Germinal center (tissue), 1 donor: Measurements from ENCODE around the gene PLXNA2.

Experiments
- DNase-seq: peaks from one replicate; pipeline ENCODE4 v3.0.0; 2012; ENCODE audit warnings: mixed read lengths, low spot score

The PLXNA2 gene

GRCh38 chr1:208089761-208090370 lies 154.3 kb downstream of the PLXNA2 start:
- DNase-seq = no peak

GRCh38 chr1:208089149-208089548 lies 155.0 kb downstream of the PLXNA2 start:
- no peak for DNase-seq

- no peak for DNase-seq
Observed at GRCh38 chr1:208088319-208088718, 155.9 kb downstream of the PLXNA2 start.

GRCh38 chr1:208085655-208086515 lies 158.3 kb downstream of the PLXNA2 start:
- DNase-seq = no peak

- no peak for DNase-seq
Observed at GRCh38 chr1:208084764-208085163, 159.4 kb downstream of the PLXNA2 start.

- no peak for DNase-seq
Observed at GRCh38 chr1:208084220-208084619, 160.0 kb downstream of the PLXNA2 start.

GRCh38 chr1:208083715-208084085 lies 160.5 kb downstream of the PLXNA2 start:
- DNase-seq = no peak

GRCh38 chr1:208083016-208083714 lies 161.0 kb downstream of the PLXNA2 start:
- no peak for DNase-seq

GRCh38 chr1:208081972-208082371 lies 162.2 kb downstream of the PLXNA2 start:
- no peak for DNase-seq

- DNase-seq = no peak
Observed at GRCh38 chr1:208080396-208081286, 163.5 kb downstream of the PLXNA2 start.

- no peak for DNase-seq
Observed at GRCh38 chr1:208079161-208079560, 165.0 kb downstream of the PLXNA2 start.

- no peak for DNase-seq
Observed at GRCh38 chr1:208078752-208079151, 165.4 kb downstream of the PLXNA2 start.

- no peak for DNase-seq
Observed at GRCh38 chr1:208077232-208078075, 166.7 kb downstream of the PLXNA2 start.

GRCh38 chr1:208074353-208074752 lies 169.8 kb downstream of the PLXNA2 start:
- DNase-seq = no peak

GRCh38 chr1:208071435-208072031 lies 172.7 kb downstream of the PLXNA2 start:
- no peak for DNase-seq

GRCh38 chr1:208069908-208070307 lies 174.3 kb downstream of the PLXNA2 start:
- DNase-seq = no peak

GRCh38 chr1:208069317-208069716 lies 174.9 kb downstream of the PLXNA2 start:
- DNase-seq = no peak

GRCh38 chr1:208068908-208069307 lies 175.3 kb downstream of the PLXNA2 start:
- DNase-seq = no peak

- no peak for DNase-seq
Observed at GRCh38 chr1:208068407-208068806, 175.8 kb downstream of the PLXNA2 start.

GRCh38 chr1:208066583-208066982 lies 177.6 kb downstream of the PLXNA2 start:
- no peak for DNase-seq

- no peak for DNase-seq
Observed at GRCh38 chr1:208065862-208066261, 178.3 kb downstream of the PLXNA2 start.
